K562 (cell line): ENCODE measurements around the gene PIK3AP1. TPM values are rescaled to one million over a fixed set of nuclear protein-coding genes. Genes with fewer than 3 reads are reported as not detected.

Experiments used
- BRD4 ChIP-seq: fragments of 200-600 bp; sonication (generic); IDR thresholded peaks from 2 replicates; pipeline ENCODE4 v1.6.1; 2017; ENCODE audit warnings: inconsistent platforms
- NELFE ChIP-seq: IDR thresholded peaks from 2 replicates; pipeline ENCODE4 v1.6.1; 2011; ENCODE audit warnings: mild to moderate bottlenecking; ENCODE audit not compliant: insufficient read depth, insufficient read length
- NR3C1 ChIP-seq: sonication (generic); formaldehyde crosslinking; IDR thresholded peaks from 2 replicates; pipeline ENCODE4 v1.8.1; 2022; ENCODE audit warnings: missing genetic modification reagents
- RBBP5 ChIP-seq: fragments of 200-600 bp; sonication (generic); IDR thresholded peaks from 2 replicates; pipeline ENCODE4 v1.6.1; 2012; ENCODE audit warnings: borderline replicate concordance, mild to moderate bottlenecking, low read length, control low read depth, inconsistent platforms; ENCODE audit not compliant: insufficient read depth, poor library complexity, severe bottlenecking
- RHOXF2B ChIP-seq: fragments of 250-450 bp; sonication (Bioruptor Pico); conservative IDR thresholded peaks from 2 replicates; pipeline ENCODE4 v1.5.1; 2021
- SMARCA4 ChIP-seq: fragments of 450-650 bp; IDR thresholded peaks from 2 replicates; pipeline ENCODE4 v1.6.1; 2016
- SP1 ChIP-seq: sonication (generic); formaldehyde crosslinking; IDR thresholded peaks from 2 replicates; pipeline ENCODE4 v1.8.1; 2022; ENCODE audit warnings: mild to moderate bottlenecking, missing genetic modification reagents
- SP2 ChIP-seq: IDR thresholded peaks from 2 replicates; pipeline ENCODE4 v1.6.1; 2011; ENCODE audit warnings: mild to moderate bottlenecking, low read depth, low read length, moderate library complexity; ENCODE audit not compliant: poor library complexity, severe bottlenecking; ENCODE audit errors: extremely low read depth
- TCF3 ChIP-seq: sonication (generic); formaldehyde crosslinking; IDR thresholded peaks from 2 replicates; pipeline ENCODE4 v1.4.0; 2020; ENCODE audit warnings: mild to moderate bottlenecking, missing genetic modification reagents
- TRIM28 ChIP-seq: fragments of 450-650 bp; IDR thresholded peaks from 2 replicates; pipeline ENCODE4 v1.6.1; 2017
- ZNF445 ChIP-seq: fragments of 250-450 bp; sonication (Bioruptor Pico); IDR thresholded peaks from 2 replicates; pipeline ENCODE4 v1.4.0; 2020; ENCODE audit warnings: low read depth, mild to moderate bottlenecking, moderate library complexity
- polyA plus RNA-seq, 8 experiments: library from polyadenylated mRNA; depleted of rRNA in 4 of 8; stranded (reverse) in 5 of 8; unstranded in 3 of 8; fragments of >200 nt; fragmentation: Nextera tagmentation in 2 of 8; fragmentation: Illumina TruSeq in 1 of 8; extraction: Ambion mirVana in 2 of 8; extraction: Trizol in 1 of 8; gene quantifications; 2 replicates each; pipeline versions ENCODE4 v1.2.1 to v1.2.3, GENCODE V29; 2011 to 2014; ENCODE audit warnings: inconsistent platforms in 1 of 8, missing spikeins in 1 of 8
- total RNA-seq, 7 experiments: library from RNA; depleted of rRNA in 6 of 7; stranded (reverse); fragments of >200 nt in 6 of 7; fragmentation: Illumina TruSeq in 2 of 7; extraction: Trizol in 2 of 7; gene quantifications; 2 replicates each; pipeline versions ENCODE4 v1.2.1 to v1.2.3, GENCODE V29; 2011 to 2021; ENCODE audit warnings: low replicate concordance in 1 of 7
- TF ChIP-seq, protein P1 (sequence below): sonication (generic); formaldehyde crosslinking; IDR thresholded peaks from 2 replicates; pipeline ENCODE4 v1.8.0; 2023; ENCODE audit warnings: mild to moderate bottlenecking, missing genetic modification reagents
- TF ChIP-seq, protein P2 (sequence below): sonication (generic); formaldehyde crosslinking; IDR thresholded peaks from 2 replicates; pipeline ENCODE4 v1.8.1; 2023; ENCODE audit warnings: mild to moderate bottlenecking, missing genetic modification reagents
- TF ChIP-seq, protein P3 (sequence below): fragments of 450-650 bp; formaldehyde crosslinking; IDR thresholded peaks from 2 replicates; pipeline ENCODE4 v1.4.0; 2020; ENCODE audit warnings: mild to moderate bottlenecking, moderate library complexity
- TF ChIP-seq, protein P4 (sequence below): sonication (generic); formaldehyde crosslinking; IDR thresholded peaks from 2 replicates; pipeline ENCODE4 v1.8.0; 2022; ENCODE audit warnings: mild to moderate bottlenecking, missing genetic modification reagents, borderline replicate concordance
- TF ChIP-seq, protein P5 (sequence below), 2 experiments: fragments of 450-650 bp; IDR thresholded peaks; 2 replicates each; pipeline ENCODE4 v1.6.1; 2016
- TF ChIP-seq, protein P6 (sequence below), 2 experiments: fragments of 450-650 bp in 1 of 2; sonication (generic) in 1 of 2; formaldehyde crosslinking in 1 of 2; IDR thresholded peaks in 1 of 2; conservative IDR thresholded peaks in 1 of 2; 2 replicates each; pipeline versions ENCODE4 v1.6.1 to v1.8.1; 2016 to 2023; ENCODE audit warnings: mild to moderate bottlenecking in 2 of 2, moderate library complexity in 2 of 2, inconsistent platforms in 1 of 2, missing genetic modification reagents in 1 of 2

Gene PIK3AP1
- total and polyA plus RNA-seq, 9 of the 15 experiments (the other 6 are each of a cell fraction or from before 2014, with no cell fraction given) = 0.20 to 2.4 (median 1.4) TPM

DNA sequence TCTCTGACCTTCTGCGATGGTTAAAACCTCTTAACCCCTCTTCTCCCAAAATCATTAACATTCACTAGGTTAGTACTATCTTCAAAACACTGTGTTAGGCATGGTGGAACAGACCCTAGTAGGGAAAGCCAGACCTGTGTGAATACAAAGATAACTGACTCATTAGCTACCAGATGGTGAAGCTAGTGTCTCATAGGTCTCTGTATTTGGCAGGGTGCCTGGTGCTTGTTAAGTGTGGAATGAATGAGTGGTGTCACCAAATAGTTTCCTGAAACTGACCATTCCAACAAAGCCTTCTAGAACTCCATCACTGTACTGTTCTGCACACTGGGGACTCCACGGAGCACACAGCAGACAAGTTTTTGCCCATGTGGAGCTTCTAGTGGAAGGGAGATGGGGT lies 105.8 kb downstream of the PIK3AP1 start (continued):
- TF ChIP-seq, protein P1, sequence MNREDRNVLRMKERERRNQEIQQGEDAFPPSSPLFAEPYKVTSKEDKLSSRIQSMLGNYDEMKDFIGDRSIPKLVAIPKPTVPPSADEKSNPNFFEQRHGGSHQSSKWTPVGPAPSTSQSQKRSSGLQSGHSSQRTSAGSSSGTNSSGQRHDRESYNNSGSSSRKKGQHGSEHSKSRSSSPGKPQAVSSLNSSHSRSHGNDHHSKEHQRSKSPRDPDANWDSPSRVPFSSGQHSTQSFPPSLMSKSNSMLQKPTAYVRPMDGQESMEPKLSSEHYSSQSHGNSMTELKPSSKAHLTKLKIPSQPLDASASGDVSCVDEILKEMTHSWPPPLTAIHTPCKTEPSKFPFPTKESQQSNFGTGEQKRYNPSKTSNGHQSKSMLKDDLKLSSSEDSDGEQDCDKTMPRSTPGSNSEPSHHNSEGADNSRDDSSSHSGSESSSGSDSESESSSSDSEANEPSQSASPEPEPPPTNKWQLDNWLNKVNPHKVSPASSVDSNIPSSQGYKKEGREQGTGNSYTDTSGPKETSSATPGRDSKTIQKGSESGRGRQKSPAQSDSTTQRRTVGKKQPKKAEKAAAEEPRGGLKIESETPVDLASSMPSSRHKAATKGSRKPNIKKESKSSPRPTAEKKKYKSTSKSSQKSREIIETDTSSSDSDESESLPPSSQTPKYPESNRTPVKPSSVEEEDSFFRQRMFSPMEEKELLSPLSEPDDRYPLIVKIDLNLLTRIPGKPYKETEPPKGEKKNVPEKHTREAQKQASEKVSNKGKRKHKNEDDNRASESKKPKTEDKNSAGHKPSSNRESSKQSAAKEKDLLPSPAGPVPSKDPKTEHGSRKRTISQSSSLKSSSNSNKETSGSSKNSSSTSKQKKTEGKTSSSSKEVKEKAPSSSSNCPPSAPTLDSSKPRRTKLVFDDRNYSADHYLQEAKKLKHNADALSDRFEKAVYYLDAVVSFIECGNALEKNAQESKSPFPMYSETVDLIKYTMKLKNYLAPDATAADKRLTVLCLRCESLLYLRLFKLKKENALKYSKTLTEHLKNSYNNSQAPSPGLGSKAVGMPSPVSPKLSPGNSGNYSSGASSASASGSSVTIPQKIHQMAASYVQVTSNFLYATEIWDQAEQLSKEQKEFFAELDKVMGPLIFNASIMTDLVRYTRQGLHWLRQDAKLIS = no peak
- TF ChIP-seq BRD4 = no peak
- TF ChIP-seq, protein P2, sequence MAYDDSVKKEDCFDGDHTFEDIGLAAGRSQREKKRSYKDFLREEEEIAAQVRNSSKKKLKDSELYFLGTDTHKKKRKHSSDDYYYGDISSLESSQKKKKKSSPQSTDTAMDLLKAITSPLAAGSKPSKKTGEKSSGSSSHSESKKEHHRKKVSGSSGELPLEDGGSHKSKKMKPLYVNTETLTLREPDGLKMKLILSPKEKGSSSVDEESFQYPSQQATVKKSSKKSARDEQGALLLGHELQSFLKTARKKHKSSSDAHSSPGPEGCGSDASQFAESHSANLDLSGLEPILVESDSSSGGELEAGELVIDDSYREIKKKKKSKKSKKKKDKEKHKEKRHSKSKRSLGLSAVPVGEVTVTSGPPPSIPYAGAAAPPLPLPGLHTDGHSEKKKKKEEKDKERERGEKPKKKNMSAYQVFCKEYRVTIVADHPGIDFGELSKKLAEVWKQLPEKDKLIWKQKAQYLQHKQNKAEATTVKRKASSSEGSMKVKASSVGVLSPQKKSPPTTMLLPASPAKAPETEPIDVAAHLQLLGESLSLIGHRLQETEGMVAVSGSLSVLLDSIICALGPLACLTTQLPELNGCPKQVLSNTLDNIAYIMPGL (CRISPR knock-in tag) = no peak
- TF ChIP-seq ZNF445 (CRISPR knock-in tag) = no peak
- TF ChIP-seq, protein P3, sequence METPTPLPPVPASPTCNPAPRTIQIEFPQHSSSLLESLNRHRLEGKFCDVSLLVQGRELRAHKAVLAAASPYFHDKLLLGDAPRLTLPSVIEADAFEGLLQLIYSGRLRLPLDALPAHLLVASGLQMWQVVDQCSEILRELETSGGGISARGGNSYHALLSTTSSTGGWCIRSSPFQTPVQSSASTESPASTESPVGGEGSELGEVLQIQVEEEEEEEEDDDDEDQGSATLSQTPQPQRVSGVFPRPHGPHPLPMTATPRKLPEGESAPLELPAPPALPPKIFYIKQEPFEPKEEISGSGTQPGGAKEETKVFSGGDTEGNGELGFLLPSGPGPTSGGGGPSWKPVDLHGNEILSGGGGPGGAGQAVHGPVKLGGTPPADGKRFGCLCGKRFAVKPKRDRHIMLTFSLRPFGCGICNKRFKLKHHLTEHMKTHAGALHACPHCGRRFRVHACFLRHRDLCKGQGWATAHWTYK (CRISPR knock-in tag) = no peak
- TF ChIP-seq SMARCA4 = no peak
- TF ChIP-seq TRIM28 = no peak
- no peak for TF ChIP-seq SP2
- TF ChIP-seq, protein P4, sequence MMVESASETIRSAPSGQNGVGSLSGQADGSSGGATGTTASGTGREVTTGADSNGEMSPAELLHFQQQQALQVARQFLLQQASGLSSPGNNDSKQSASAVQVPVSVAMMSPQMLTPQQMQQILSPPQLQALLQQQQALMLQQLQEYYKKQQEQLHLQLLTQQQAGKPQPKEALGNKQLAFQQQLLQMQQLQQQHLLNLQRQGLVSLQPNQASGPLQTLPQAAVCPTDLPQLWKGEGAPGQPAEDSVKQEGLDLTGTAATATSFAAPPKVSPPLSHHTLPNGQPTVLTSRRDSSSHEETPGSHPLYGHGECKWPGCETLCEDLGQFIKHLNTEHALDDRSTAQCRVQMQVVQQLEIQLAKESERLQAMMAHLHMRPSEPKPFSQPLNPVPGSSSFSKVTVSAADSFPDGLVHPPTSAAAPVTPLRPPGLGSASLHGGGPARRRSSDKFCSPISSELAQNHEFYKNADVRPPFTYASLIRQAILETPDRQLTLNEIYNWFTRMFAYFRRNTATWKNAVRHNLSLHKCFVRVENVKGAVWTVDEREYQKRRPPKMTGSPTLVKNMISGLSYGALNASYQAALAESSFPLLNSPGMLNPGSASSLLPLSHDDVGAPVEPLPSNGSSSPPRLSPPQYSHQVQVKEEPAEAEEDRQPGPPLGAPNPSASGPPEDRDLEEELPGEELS (CRISPR knock-in tag) = no peak
- TF ChIP-seq RBBP5 = no peak
- TF ChIP-seq TCF3 (CRISPR knock-in tag) = peak; percentile 60
- no peak for TF ChIP-seq RHOXF2B (CRISPR knock-in tag)
- TF ChIP-seq NR3C1 = no peak
- no peak for TF ChIP-seq SP1 (CRISPR knock-in tag)
- TF ChIP-seq, protein P5, sequence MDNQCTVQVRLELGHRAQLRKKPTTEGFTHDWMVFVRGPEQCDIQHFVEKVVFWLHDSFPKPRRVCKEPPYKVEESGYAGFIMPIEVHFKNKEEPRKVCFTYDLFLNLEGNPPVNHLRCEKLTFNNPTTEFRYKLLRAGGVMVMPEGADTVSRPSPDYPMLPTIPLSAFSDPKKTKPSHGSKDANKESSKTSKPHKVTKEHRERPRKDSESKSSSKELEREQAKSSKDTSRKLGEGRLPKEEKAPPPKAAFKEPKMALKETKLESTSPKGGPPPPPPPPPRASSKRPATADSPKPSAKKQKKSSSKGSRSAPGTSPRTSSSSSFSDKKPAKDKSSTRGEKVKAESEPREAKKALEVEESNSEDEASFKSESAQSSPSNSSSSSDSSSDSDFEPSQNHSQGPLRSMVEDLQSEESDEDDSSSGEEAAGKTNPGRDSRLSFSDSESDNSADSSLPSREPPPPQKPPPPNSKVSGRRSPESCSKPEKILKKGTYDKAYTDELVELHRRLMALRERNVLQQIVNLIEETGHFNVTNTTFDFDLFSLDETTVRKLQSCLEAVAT (IDR thresholded peaks at IDR 0.05) = no peak
- TF ChIP-seq NELFE = no peak
- TF ChIP-seq, protein P6, sequence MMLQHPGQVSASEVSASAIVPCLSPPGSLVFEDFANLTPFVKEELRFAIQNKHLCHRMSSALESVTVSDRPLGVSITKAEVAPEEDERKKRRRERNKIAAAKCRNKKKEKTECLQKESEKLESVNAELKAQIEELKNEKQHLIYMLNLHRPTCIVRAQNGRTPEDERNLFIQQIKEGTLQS (IDR thresholded peaks at IDR 0.05) = 0 out of 2 replicates have a peak, but pooled peaks have one; percentile 10
- TF ChIP-seq, protein P6 (CRISPR knock-in tag; conservative IDR thresholded peaks at IDR 0.05) = no peak
